Inferior parietal cortex (tissue), 1 donor: Measurements from ENCODE around the gene CD163.
"Not testable (repeated sequence)": the region's sequence is repeated elsewhere in the genome, so short reads cannot be mapped to it uniquely, and the experiment has no call there.

Experiments used
- DNase-seq: peaks from one replicate; pipeline ENCODE4 v3.0.0-alpha.2; 2016; ENCODE audit errors: extremely low spot score

CD163 gene

GRCh38 chr12:7503686-7504415 lies at the start of gene CD163:
Gene CD163 (minus strand): TSS chr12:7503777. CDS start chr12:7503690, 87 bp downstream.
- DNase-seq = no peak

GRCh38 chr12:7542813-7543212 lies 39.2 kb upstream of the CD163 start:
- peak; percentile 4 for DNase-seq

- no peak for DNase-seq
Observed at GRCh38 chr12:7542046-7542445, 38.5 kb upstream of the CD163 start.

- no peak for DNase-seq
Observed at GRCh38 chr12:7514416-7514815, 10.8 kb upstream of the CD163 start.

- DNase-seq = no peak
Observed at GRCh38 chr12:7512553-7512952, 9.0 kb upstream of the CD163 start.

- not testable (repeated sequence) for DNase-seq
Observed at GRCh38 chr12:7509793-7510470, 6.4 kb upstream of the CD163 start.

- no peak for DNase-seq
Observed at GRCh38 chr12:7502612-7503011, 965 bp downstream of the CD163 start.

GRCh38 chr12:7501031-7501588 lies 2.5 kb downstream of the CD163 start:
- DNase-seq = no peak

- DNase-seq = no peak
Observed at GRCh38 chr12:7499636-7500035, 3.9 kb downstream of the CD163 start.

GRCh38 chr12:7498809-7499208 lies 4.8 kb downstream of the CD163 start:
- DNase-seq = peak; percentile 21

- no peak for DNase-seq
Observed at GRCh38 chr12:7497661-7498060, 5.9 kb downstream of the CD163 start.

- DNase-seq = no peak
Observed at GRCh38 chr12:7496451-7496850, 7.1 kb downstream of the CD163 start.

GRCh38 chr12:7495136-7495535 lies 8.4 kb downstream of the CD163 start:
- no peak for DNase-seq

- no peak for DNase-seq
Observed at GRCh38 chr12:7493006-7493405, 10.6 kb downstream of the CD163 start.

- DNase-seq = no peak
Observed at GRCh38 chr12:7486512-7486911, 17.1 kb downstream of the CD163 start.

- no peak for DNase-seq
Observed at GRCh38 chr12:7485095-7485494, 18.5 kb downstream of the CD163 start.

- no peak for DNase-seq
Observed at GRCh38 chr12:7483343-7483742, 20.2 kb downstream of the CD163 start.

- DNase-seq = no peak
Observed at GRCh38 chr12:7479771-7480170, 23.8 kb downstream of the CD163 start.

- no peak for DNase-seq
Observed at GRCh38 chr12:7472060-7472459, 31.5 kb downstream of the CD163 start.

GRCh38 chr12:7460375-7461259 lies 43.0 kb downstream of the CD163 start:
- DNase-seq = peak; percentile 57

GRCh38 chr12:7459973-7460372 lies 43.6 kb downstream of the CD163 start:
- DNase-seq = no peak

GRCh38 chr12:7451756-7452155 lies 51.8 kb downstream of the CD163 start:
- no peak for DNase-seq
